H1 (cell line): Measurements from ENCODE around the gene RALGAPA1. TPM values are rescaled to one million over a fixed set of nuclear protein-coding genes. Genes with fewer than 3 reads are reported as not detected.

Experiments used
- CHD1 ChIP-seq: IDR thresholded peaks from 2 replicates; pipeline ENCODE4 v1.6.1; 2012; ENCODE audit warnings: low read depth, low read length, improper control_type of control experiment
- FOSL1 ChIP-seq: IDR thresholded peaks from 2 replicates; pipeline ENCODE4 v1.6.1; 2011; ENCODE audit warnings: mild to moderate bottlenecking, low read depth, low read length, moderate library complexity; ENCODE audit not compliant: insufficient read depth
- JUND ChIP-seq: IDR thresholded peaks from 2 replicates; pipeline ENCODE4 v1.6.1; 2011; ENCODE audit warnings: mild to moderate bottlenecking, improper control_type of control experiment, low read length
- PHF8 ChIP-seq: fragments of 200-600 bp; sonication (generic); conservative IDR thresholded peaks from 2 replicates; pipeline ENCODE4 v1.7.1; 2012; ENCODE audit warnings: low read depth, mild to moderate bottlenecking, inconsistent platforms, low read length, moderate library complexity
- RAD21 ChIP-seq, 2 experiments: IDR thresholded peaks in 1 of 2; conservative IDR thresholded peaks in 1 of 2; 2 replicates each; pipeline ENCODE4 v1.6.1; 2011; ENCODE audit warnings: low read depth in 2 of 2, low read length in 2 of 2, improper control_type of control experiment in 1 of 2, inconsistent platforms in 1 of 2, mild to moderate bottlenecking in 1 of 2, moderate library complexity in 1 of 2
- SIN3A ChIP-seq, 2 experiments: IDR thresholded peaks in 1 of 2; conservative IDR thresholded peaks in 1 of 2; 2 replicates each; pipeline ENCODE4 v1.6.1; 2011 to 2012; ENCODE audit warnings: low read length in 2 of 2, improper control_type of control experiment in 1 of 2, low read depth in 1 of 2, mild to moderate bottlenecking in 1 of 2
- SP1 ChIP-seq: IDR thresholded peaks from 2 replicates; pipeline ENCODE4 v1.6.1; 2011; ENCODE audit warnings: low read depth, low read length
- YY1 ChIP-seq: IDR thresholded peaks from 2 replicates; pipeline ENCODE4 v1.6.1; 2011; ENCODE audit warnings: low read depth, mild to moderate bottlenecking, low read length
- polyA plus RNA-seq, 7 experiments: library from polyadenylated mRNA; depleted of rRNA in 3 of 7; stranded (reverse) in 5 of 7; unstranded in 2 of 7; fragments of >200 nt in 5 of 7; fragments of 200-250 nt in 2 of 7; gene quantifications; 1 replicate in 5 of 7; 2 replicates in 1 of 7; 4 replicates in 1 of 7; pipeline versions ENCODE4 v1.2.1 to v1.2.3, GENCODE V29; 2011 to 2013; ENCODE audit warnings: missing spikeins in 2 of 7, mixed read lengths in 2 of 7
- total RNA-seq: library from RNA; stranded (reverse); fragmentation: NEBNext Ultra II Directional; extraction: Animal tissue kit (Norgen Biotek cat#: 25700); gene quantifications from 2 replicates; pipeline ENCODE4 v1.2.1, GENCODE V29; 2021
- TF ChIP-seq, protein P1 (sequence below): fragments of 300-600 bp; sonication (generic); IDR thresholded peaks from 2 replicates; pipeline ENCODE4 v1.7.1; 2012; ENCODE audit warnings: low read length, moderate library complexity, mild to moderate bottlenecking, inconsistent platforms; ENCODE audit not compliant: insufficient replicate concordance

Gene RALGAPA1
- total and polyA plus RNA-seq, 2 of the 8 experiments (the other 6 are each of a cell fraction or from before 2014, with no cell fraction given) = 4.2 to 26.7 TPM

DNA sequence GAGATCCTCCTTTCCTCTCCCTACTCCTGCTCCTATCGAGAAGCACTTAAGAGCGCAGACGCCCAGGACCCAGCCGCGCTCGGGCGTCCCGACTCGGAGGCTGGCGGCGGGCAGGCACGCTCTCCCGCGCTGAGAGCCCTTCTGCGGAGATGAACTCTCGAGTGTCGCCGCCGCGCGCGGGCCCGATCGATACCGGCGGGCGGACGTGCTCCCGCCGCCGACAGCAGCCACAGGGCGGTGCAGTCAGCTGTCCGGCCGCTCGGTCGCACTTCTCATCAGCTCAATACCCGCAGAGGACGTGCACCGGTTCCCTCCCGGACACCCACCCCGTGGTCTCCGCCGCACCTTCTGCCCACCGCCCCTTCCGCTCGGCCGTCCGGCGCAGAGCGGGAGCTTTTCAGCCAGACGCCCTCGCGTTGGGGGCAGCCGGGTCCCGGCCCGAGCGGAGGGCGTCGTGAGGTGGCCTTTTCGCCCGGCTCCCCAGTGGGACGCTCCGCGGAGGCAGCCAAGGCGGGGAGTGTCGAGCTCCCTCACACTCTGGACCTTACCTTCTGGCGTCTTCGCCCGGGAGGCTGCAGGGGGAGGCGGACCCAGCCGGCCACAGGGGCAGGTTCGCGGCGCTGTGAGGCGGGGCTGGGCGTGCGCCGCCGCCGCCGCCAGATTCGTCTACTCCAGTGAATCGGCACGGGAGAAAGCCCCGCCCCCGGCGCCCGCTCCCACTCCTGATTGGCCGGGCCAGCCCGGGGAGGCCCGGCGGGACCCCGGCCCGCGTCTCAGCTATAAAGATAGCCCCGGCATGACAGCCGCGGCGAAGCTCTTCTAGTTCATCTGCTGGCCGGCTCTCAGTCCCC, 275.5 kb downstream of the RALGAPA1 start, which contains the start of gene INSM2 (continued):
- TF ChIP-seq, protein P1, sequence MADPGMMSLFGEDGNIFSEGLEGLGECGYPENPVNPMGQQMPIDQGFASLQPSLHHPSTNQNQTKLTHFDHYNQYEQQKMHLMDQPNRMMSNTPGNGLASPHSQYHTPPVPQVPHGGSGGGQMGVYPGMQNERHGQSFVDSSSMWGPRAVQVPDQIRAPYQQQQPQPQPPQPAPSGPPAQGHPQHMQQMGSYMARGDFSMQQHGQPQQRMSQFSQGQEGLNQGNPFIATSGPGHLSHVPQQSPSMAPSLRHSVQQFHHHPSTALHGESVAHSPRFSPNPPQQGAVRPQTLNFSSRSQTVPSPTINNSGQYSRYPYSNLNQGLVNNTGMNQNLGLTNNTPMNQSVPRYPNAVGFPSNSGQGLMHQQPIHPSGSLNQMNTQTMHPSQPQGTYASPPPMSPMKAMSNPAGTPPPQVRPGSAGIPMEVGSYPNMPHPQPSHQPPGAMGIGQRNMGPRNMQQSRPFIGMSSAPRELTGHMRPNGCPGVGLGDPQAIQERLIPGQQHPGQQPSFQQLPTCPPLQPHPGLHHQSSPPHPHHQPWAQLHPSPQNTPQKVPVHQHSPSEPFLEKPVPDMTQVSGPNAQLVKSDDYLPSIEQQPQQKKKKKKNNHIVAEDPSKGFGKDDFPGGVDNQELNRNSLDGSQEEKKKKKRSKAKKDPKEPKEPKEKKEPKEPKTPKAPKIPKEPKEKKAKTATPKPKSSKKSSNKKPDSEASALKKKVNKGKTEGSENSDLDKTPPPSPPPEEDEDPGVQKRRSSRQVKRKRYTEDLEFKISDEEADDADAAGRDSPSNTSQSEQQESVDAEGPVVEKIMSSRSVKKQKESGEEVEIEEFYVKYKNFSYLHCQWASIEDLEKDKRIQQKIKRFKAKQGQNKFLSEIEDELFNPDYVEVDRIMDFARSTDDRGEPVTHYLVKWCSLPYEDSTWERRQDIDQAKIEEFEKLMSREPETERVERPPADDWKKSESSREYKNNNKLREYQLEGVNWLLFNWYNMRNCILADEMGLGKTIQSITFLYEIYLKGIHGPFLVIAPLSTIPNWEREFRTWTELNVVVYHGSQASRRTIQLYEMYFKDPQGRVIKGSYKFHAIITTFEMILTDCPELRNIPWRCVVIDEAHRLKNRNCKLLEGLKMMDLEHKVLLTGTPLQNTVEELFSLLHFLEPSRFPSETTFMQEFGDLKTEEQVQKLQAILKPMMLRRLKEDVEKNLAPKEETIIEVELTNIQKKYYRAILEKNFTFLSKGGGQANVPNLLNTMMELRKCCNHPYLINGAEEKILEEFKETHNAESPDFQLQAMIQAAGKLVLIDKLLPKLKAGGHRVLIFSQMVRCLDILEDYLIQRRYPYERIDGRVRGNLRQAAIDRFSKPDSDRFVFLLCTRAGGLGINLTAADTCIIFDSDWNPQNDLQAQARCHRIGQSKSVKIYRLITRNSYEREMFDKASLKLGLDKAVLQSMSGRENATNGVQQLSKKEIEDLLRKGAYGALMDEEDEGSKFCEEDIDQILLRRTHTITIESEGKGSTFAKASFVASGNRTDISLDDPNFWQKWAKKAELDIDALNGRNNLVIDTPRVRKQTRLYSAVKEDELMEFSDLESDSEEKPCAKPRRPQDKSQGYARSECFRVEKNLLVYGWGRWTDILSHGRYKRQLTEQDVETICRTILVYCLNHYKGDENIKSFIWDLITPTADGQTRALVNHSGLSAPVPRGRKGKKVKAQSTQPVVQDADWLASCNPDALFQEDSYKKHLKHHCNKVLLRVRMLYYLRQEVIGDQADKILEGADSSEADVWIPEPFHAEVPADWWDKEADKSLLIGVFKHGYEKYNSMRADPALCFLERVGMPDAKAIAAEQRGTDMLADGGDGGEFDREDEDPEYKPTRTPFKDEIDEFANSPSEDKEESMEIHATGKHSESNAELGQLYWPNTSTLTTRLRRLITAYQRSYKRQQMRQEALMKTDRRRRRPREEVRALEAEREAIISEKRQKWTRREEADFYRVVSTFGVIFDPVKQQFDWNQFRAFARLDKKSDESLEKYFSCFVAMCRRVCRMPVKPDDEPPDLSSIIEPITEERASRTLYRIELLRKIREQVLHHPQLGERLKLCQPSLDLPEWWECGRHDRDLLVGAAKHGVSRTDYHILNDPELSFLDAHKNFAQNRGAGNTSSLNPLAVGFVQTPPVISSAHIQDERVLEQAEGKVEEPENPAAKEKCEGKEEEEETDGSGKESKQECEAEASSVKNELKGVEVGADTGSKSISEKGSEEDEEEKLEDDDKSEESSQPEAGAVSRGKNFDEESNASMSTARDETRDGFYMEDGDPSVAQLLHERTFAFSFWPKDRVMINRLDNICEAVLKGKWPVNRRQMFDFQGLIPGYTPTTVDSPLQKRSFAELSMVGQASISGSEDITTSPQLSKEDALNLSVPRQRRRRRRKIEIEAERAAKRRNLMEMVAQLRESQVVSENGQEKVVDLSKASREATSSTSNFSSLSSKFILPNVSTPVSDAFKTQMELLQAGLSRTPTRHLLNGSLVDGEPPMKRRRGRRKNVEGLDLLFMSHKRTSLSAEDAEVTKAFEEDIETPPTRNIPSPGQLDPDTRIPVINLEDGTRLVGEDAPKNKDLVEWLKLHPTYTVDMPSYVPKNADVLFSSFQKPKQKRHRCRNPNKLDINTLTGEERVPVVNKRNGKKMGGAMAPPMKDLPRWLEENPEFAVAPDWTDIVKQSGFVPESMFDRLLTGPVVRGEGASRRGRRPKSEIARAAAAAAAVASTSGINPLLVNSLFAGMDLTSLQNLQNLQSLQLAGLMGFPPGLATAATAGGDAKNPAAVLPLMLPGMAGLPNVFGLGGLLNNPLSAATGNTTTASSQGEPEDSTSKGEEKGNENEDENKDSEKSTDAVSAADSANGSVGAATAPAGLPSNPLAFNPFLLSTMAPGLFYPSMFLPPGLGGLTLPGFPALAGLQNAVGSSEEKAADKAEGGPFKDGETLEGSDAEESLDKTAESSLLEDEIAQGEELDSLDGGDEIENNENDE = no peak
- TF ChIP-seq FOSL1 (no peak), SIN3A (conservative IDR thresholded peaks at IDR 0.05 in 1 of 2, IDR thresholded peaks at IDR 0.05 in 1 of 2; ENCODE audit: low read depth in 1 of 2, low read length in 2 of 2) (0 out of 4 replicates have a peak, but pooled peaks of 1 of the 2 experiments have one; percentile 19), SP1 (no peak), RAD21 (IDR thresholded peaks at IDR 0.05 in 1 of 2, conservative IDR thresholded peaks at IDR 0.05 in 1 of 2; ENCODE audit: low read depth in 2 of 2, low read length in 2 of 2) (no peak), CHD1 (no peak), PHF8 (peak; percentile 33; the same call in 1 of the 2 replicates), YY1 (no peak), JUND (no peak)
